GM23248 (cell line): ENCODE measurements around the gene RABGAP1L. TPM values are rescaled to one million over a fixed set of nuclear protein-coding genes. Genes with fewer than 3 reads are reported as not detected.

Experiments
- DNase-seq: peaks from one replicate; pipeline ENCODE4 v3.0.0-alpha.2; 2015
- H2AFZ ChIP-seq: fragments of 200-600 bp; sonication (generic); 2 replicates; pipeline ENCODE4 v1.6.1; 2016; ENCODE audit warnings: antibody characterized with exemption
- H3F3A ChIP-seq: fragments of 200-600 bp; sonication (generic); 2 replicates; pipeline ENCODE4 v1.6.1; 2016; ENCODE audit warnings: mild to moderate bottlenecking, antibody characterized with exemption, mixed run types; ENCODE audit not compliant: insufficient read depth
- H3K27ac ChIP-seq: fragments of 200-600 bp; sonication (generic); 2 replicates; pipeline ENCODE4 v1.5.1; 2016; ENCODE audit warnings: mild to moderate bottlenecking
- H3K27me3 ChIP-seq: fragments of 200-600 bp; sonication (generic); replicated peaks from 2 replicates; pipeline ENCODE4 v1.6.1; 2016; ENCODE audit warnings: mild to moderate bottlenecking; ENCODE audit not compliant: insufficient read depth
- H3K36me3 ChIP-seq: fragments of 200-600 bp; sonication (generic); 2 replicates; pipeline ENCODE4 v1.6.1; 2016; ENCODE audit warnings: low read depth, mild to moderate bottlenecking
- H3K4me1 ChIP-seq: fragments of 200-600 bp; sonication (generic); 2 replicates; pipeline ENCODE4 v1.6.1; 2016; ENCODE audit warnings: mild to moderate bottlenecking; ENCODE audit not compliant: insufficient read depth
- H3K4me2 ChIP-seq: fragments of 200-600 bp; sonication (generic); one replicate; pipeline ENCODE4 v1.6.1; 2016; ENCODE audit warnings: mild to moderate bottlenecking; ENCODE audit not compliant: unreplicated experiment
- H3K4me3 ChIP-seq: fragments of 200-600 bp; sonication (generic); 2 replicates; pipeline ENCODE4 v1.5.1; 2016; ENCODE audit warnings: mild to moderate bottlenecking
- H3K79me2 ChIP-seq: fragments of 200-600 bp; sonication (generic); 2 replicates; pipeline ENCODE4 v1.6.1; 2016; ENCODE audit warnings: mild to moderate bottlenecking; ENCODE audit not compliant: insufficient read depth
- H3K9ac ChIP-seq: fragments of 200-600 bp; sonication (generic); 2 replicates; pipeline ENCODE4 v1.6.1; 2016; ENCODE audit warnings: mild to moderate bottlenecking
- H3K9me2 ChIP-seq: fragments of 200-600 bp; sonication (generic); 2 replicates; pipeline ENCODE4 v1.6.1; 2016; ENCODE audit warnings: mixed run types, mild to moderate bottlenecking, moderate library complexity; ENCODE audit not compliant: insufficient read depth
- H3K9me3 ChIP-seq: fragments of 200-600 bp; sonication (generic); one replicate; pipeline ENCODE4 v1.6.1; 2017; ENCODE audit warnings: low read depth
- H4K20me1 ChIP-seq: fragments of 200-600 bp; sonication (generic); 2 replicates; pipeline ENCODE4 v1.6.0; 2016; ENCODE audit not compliant: insufficient read depth
- EZH2 ChIP-seq: fragments of 200-600 bp; sonication (generic); IDR thresholded peaks from 2 replicates; pipeline ENCODE4 v1.6.1; 2018; ENCODE audit warnings: antibody characterized with exemption, mild to moderate bottlenecking; ENCODE audit not compliant: insufficient read depth, poor library complexity, severe bottlenecking
- EZH2phosphoT487 ChIP-seq: fragments of 200-600 bp; sonication (generic); IDR thresholded peaks from 2 replicates; pipeline ENCODE4 v1.6.1; 2018; ENCODE audit warnings: antibody characterized with exemption, moderate library complexity, mild to moderate bottlenecking, low read depth; ENCODE audit not compliant: insufficient read depth
- WGBS, 2 experiments: methylation state at CpG; one replicate each; pipeline ENCODE4 v1.1.6; 2015 to 2017; ENCODE audit warnings: low lambda C conversion rate in 2 of 2, low coverage in 1 of 2; ENCODE audit errors: missing lambda C conversion rate in 2 of 2; 5-methylcytosine and 5-hydroxymethylcytosine counted together
- in situ Hi-C: fragments of 300-500 bp; cut with MboI; formaldehyde crosslinking; loops from 2 replicates; pipeline ENCODE4 v1.15.0; 2020
- polyA plus RNA-seq: library from polyadenylated mRNA; unstranded; fragments of >200 nt; fragmentation: Nextera tagmentation; extraction: Ambion mirVana; gene quantifications from 2 replicates; pipeline ENCODE4 v1.2.1, GENCODE V29; 2016
- total RNA-seq: library from RNA; depleted of rRNA; stranded (reverse); fragments of >200 nt; shearing (Covaris generic); gene quantifications from 2 replicates; pipeline ENCODE4 v1.2.3, GENCODE V29; 2014

The RABGAP1L gene
- total and polyA plus RNA-seq, 2 experiments from 2014 or later: 13.7 to 21.6 TPM

- no peak for TF ChIP-seq EZH2phosphoT487
- TF ChIP-seq EZH2: no peak
- no peak for DNase-seq
- WGBS, 2 experiments: 70 to 72% methylated on average over 4 of the region's 4 CpGs
Observed at GRCh38 chr1:174818014-174818616, 658.8 kb downstream of the RABGAP1L start.

GRCh38 chr1:174818951-174819350 is 659.6 kb downstream of the RABGAP1L start:
- Histone ChIP-seq H3K4me1 (peaks cover 12% of the 10 kb centered on the region), H2AFZ (no peak overlapping the region), H3K79me2 (no peaks in the 10 kb centered on the region), H4K20me1 (no peaks in the 10 kb centered on the region), H3K27ac (no peak overlapping the region), H3K9me2 (no peaks in the 10 kb centered on the region), H3K4me2 (no peak overlapping the region), H3F3A (no peaks in the 10 kb centered on the region; the same call in 1 of the 2 replicates), H3K27me3 (no peaks in the 10 kb centered on the region), H3K9ac (no peak overlapping the region), H3K9me3 (no peaks in the 10 kb centered on the region), H3K4me3 (no peak overlapping the region), H3K36me3 (no peaks in the 10 kb centered on the region)
- WGBS, 2 experiments: 10 to 23% methylated on average over 1 of the region's 1 CpG
- no peak for TF ChIP-seq EZH2phosphoT487
- no peak for TF ChIP-seq EZH2
- peak; percentile 63 for DNase-seq
- in situ Hi-C loops: no loop called here

More at GRCh38 chr1:174818014-174818616, 658.8 kb downstream of the RABGAP1L start:
- H2AFZ ChIP-seq: no peak overlapping the region
- H3K79me2 ChIP-seq: no peaks in the 10 kb centered on the region
- H3K4me1 ChIP-seq: peaks cover 12% of the 10 kb centered on the region
- H3K36me3 ChIP-seq: no peaks in the 10 kb centered on the region
- no peak overlapping the region for H3K27ac ChIP-seq
- no peaks in the 10 kb centered on the region for H4K20me1 ChIP-seq
- H3K9me3 ChIP-seq: no peaks in the 10 kb centered on the region
- no peak overlapping the region for H3K4me3 ChIP-seq
- no peaks in the 10 kb centered on the region for H3K27me3 ChIP-seq
- no peak overlapping the region for H3K9ac ChIP-seq
- in situ Hi-C loops: no loop called here
- H3F3A ChIP-seq: no peaks in the 10 kb centered on the region; the same call in 1 of the 2 replicates
- H3K4me2 ChIP-seq: no peak overlapping the region
- no peaks in the 10 kb centered on the region for H3K9me2 ChIP-seq

- no peak for DNase-seq
- H3K4me2 ChIP-seq: no peak overlapping the region
- H3K27ac ChIP-seq: no peak overlapping the region
- TF ChIP-seq EZH2phosphoT487 (no peak), EZH2 (no peak)
- in situ Hi-C loops: no loop called here
- no peaks in the 10 kb centered on the region for H3K27me3 ChIP-seq
- H3K9me2 ChIP-seq: no peaks in the 10 kb centered on the region
- H3K9me3 ChIP-seq: no peaks in the 10 kb centered on the region
- H3K4me3 ChIP-seq: no peak overlapping the region
- H3F3A ChIP-seq: no peaks in the 10 kb centered on the region; the same call in 1 of the 2 replicates
- no peaks in the 10 kb centered on the region for H3K79me2 ChIP-seq
- H3K4me1 ChIP-seq: peaks cover 12% of the 10 kb centered on the region
- H3K9ac ChIP-seq: no peak overlapping the region
- H4K20me1 ChIP-seq: no peaks in the 10 kb centered on the region
- H2AFZ ChIP-seq: no peak overlapping the region
- H3K36me3 ChIP-seq: no peaks in the 10 kb centered on the region
Observed at GRCh38 chr1:174819596-174819995, 660.3 kb downstream of the RABGAP1L start.

GRCh38 chr1:174825127-174825526 is 665.8 kb downstream of the RABGAP1L start:
- H3K9me3 ChIP-seq: no peaks in the 10 kb centered on the region
- in situ Hi-C loops: no loop called here
- no peaks in the 10 kb centered on the region for H3K27me3 ChIP-seq
- H3F3A ChIP-seq: no peaks in the 10 kb centered on the region
- no peaks in the 10 kb centered on the region for H3K4me1 ChIP-seq
- H3K4me2 ChIP-seq: no peak overlapping the region
- no peak overlapping the region for H3K4me3 ChIP-seq
- H2AFZ ChIP-seq: no peak overlapping the region
- no peaks in the 10 kb centered on the region for H3K36me3 ChIP-seq
- no peaks in the 10 kb centered on the region for H4K20me1 ChIP-seq
- H3K27ac ChIP-seq: no peak overlapping the region
- no peak for DNase-seq
- H3K79me2 ChIP-seq: no peaks in the 10 kb centered on the region
- no peaks in the 10 kb centered on the region for H3K9me2 ChIP-seq
- WGBS, 2 experiments: 64 to 66% methylated on average over 4 of the region's 4 CpGs
- H3K9ac ChIP-seq: no peak overlapping the region
- TF ChIP-seq EZH2 (no peak), EZH2phosphoT487 (no peak)
